H1 (cell line): ENCODE results near the gene GPC4. TPM values are rescaled to one million over a fixed set of nuclear protein-coding genes. Genes with fewer than 3 reads are reported as not detected.

Experiments used
- CTCF ChIA-PET: fragments of 300-600 bp; sonication (Branson Sonifier 250); formaldehyde crosslinking; loops from one replicate; lab custom pipeline; 2021; ENCODE audit not compliant: partially characterized antibody; lab: Charles Lee
- POLR2A ChIA-PET: fragments of 300-600 bp; sonication (Branson Sonifier 250); formaldehyde crosslinking; loops from one replicate; lab custom pipeline; 2021; ENCODE audit warnings: inconsistent platforms; ENCODE audit not compliant: partially characterized antibody; lab: Charles Lee
- DNase-seq, 2 experiments: peaks; one replicate each; pipeline versions ENCODE4 v3.0.0 to v3.0.0-alpha.2; 2010 to 2022; ENCODE audit warnings: low spot score in 2 of 2, low read depth in 1 of 2, mixed read lengths in 1 of 2
- FAIRE-seq: peaks from 2 replicates; lab custom pipeline; 2011; peaks lifted over from hg19 to GRCh38; lab: Jason Lieb, UNC
- H2AFZ ChIP-seq: 2 replicates; pipeline ENCODE4 v1.8.1; 2012; ENCODE audit warnings: low read length, inconsistent platforms
- H2AK5ac ChIP-seq: 2 replicates; pipeline ENCODE4 v1.6.1; 2013; ENCODE audit warnings: low read depth, low read length
- H2BK120ac ChIP-seq: replicated peaks from 2 replicates; pipeline ENCODE3; 2013; ENCODE audit warnings: low read depth, low read length, inconsistent platforms
- H2BK12ac ChIP-seq: 2 replicates; pipeline ENCODE4 v1.6.1; 2013; ENCODE audit warnings: low read depth, low read length
- H2BK15ac ChIP-seq: 2 replicates; pipeline ENCODE4 v1.6.1; 2013; ENCODE audit warnings: low read length
- H2BK20ac ChIP-seq: 2 replicates; pipeline ENCODE4 v1.6.1; 2013; ENCODE audit warnings: low read length
- H2BK5ac ChIP-seq: 2 replicates; pipeline ENCODE4 v1.6.1; 2013; ENCODE audit warnings: low read depth, low read length
- H3K14ac ChIP-seq: 2 replicates; pipeline ENCODE4 v1.6.1; 2013; ENCODE audit warnings: inconsistent platforms; ENCODE audit not compliant: insufficient read length
- H3K18ac ChIP-seq: 2 replicates; pipeline ENCODE4 v1.6.1; 2013; ENCODE audit warnings: low read length; ENCODE audit errors: extremely low read depth
- H3K23ac ChIP-seq: 2 replicates; pipeline ENCODE4 v1.6.1; 2013; ENCODE audit warnings: inconsistent platforms; ENCODE audit not compliant: insufficient read length
- H3K23me2 ChIP-seq: 2 replicates; pipeline ENCODE4 v1.6.1; 2013; ENCODE audit warnings: low read depth, low read length
- H3K27ac ChIP-seq: 2 replicates; pipeline ENCODE4 v1.6.1; 2011; ENCODE audit warnings: low read depth, low read length, inconsistent platforms
- H3K27me3 ChIP-seq, 4 experiments: replicated peaks in 1 of 4; 1 replicate in 1 of 4; 2 replicates in 3 of 4; pipeline versions ENCODE4 v1.6.1 to v1.8.1; 2011 to 2013; ENCODE audit warnings: low read length in 3 of 4, mild to moderate bottlenecking in 3 of 4, inconsistent platforms in 2 of 4, mixed read lengths in 2 of 4, moderate library complexity in 1 of 4; ENCODE audit not compliant: control insufficient read depth in 3 of 4, insufficient read depth in 3 of 4; ENCODE audit errors: extremely low read depth in 1 of 4
- H3K36me3 ChIP-seq, 4 experiments: 2 replicates each; pipeline versions ENCODE4 v1.6.1 to v1.8.1; 2011 to 2013; ENCODE audit warnings: mild to moderate bottlenecking in 4 of 4, low read length in 3 of 4, moderate library complexity in 2 of 4, control low read depth in 1 of 4, inconsistent platforms in 1 of 4; ENCODE audit not compliant: insufficient read depth in 4 of 4, control insufficient read depth in 2 of 4
- H3K4ac ChIP-seq: replicated peaks from 2 replicates; pipeline ENCODE3; 2013; ENCODE audit warnings: low read length, low read depth, mixed read lengths, inconsistent platforms; ENCODE audit not compliant: insufficient read length
- H3K4me1 ChIP-seq, 4 experiments: replicated peaks in 1 of 4; 1 replicate in 1 of 4; 2 replicates in 3 of 4; pipeline versions ENCODE4 v1.6.1 to v1.8.1; 2011 to 2013; ENCODE audit warnings: low read length in 3 of 4, inconsistent platforms in 2 of 4, mixed read lengths in 1 of 4; ENCODE audit not compliant: insufficient read depth in 4 of 4, control insufficient read depth in 3 of 4
- H3K4me2 ChIP-seq, 2 experiments: 2 replicates each; pipeline versions ENCODE4 v1.6.1 to v1.8.1; 2011 to 2013; ENCODE audit warnings: low read depth in 2 of 2, low read length in 2 of 2, control low read depth in 1 of 2, inconsistent platforms in 1 of 2, mild to moderate bottlenecking in 1 of 2; ENCODE audit not compliant: insufficient read depth in 1 of 2
- H3K4me3 ChIP-seq, 4 experiments: fragments of 200-600, 300-600 bp in 1 of 4; sonication (generic), shearing (Covaris generic), sonication (Bioruptor Twin) in 1 of 4; 2 replicates each; pipeline versions ENCODE4 v1.5.1 to v1.8.1; 2011 to 2016; ENCODE audit warnings: low read length in 4 of 4, low read depth in 3 of 4, control low read depth in 2 of 4, inconsistent platforms in 2 of 4, mild to moderate bottlenecking in 2 of 4, mixed read lengths in 1 of 4, moderate library complexity in 1 of 4; ENCODE audit not compliant: insufficient read depth in 2 of 4; ENCODE audit errors: extremely low read depth in 1 of 4
- H3K56ac ChIP-seq: replicated peaks from 2 replicates; pipeline ENCODE3; 2013; ENCODE audit warnings: low read depth, mild to moderate bottlenecking, mixed read lengths, low read length, inconsistent platforms; ENCODE audit not compliant: insufficient read length
- H3K79me1 ChIP-seq: 2 replicates; pipeline ENCODE4 v1.6.1; 2013; ENCODE audit warnings: low read depth, low read length, control low read depth
- H3K79me2 ChIP-seq, 2 experiments: 2 replicates each; pipeline versions ENCODE4 v1.6.1 to v1.8.1; 2012 to 2013; ENCODE audit warnings: low read length in 2 of 2, mild to moderate bottlenecking in 2 of 2, inconsistent platforms in 1 of 2; ENCODE audit not compliant: insufficient read depth in 2 of 2, control insufficient read depth in 1 of 2
- H3K9ac ChIP-seq, 4 experiments: replicated peaks in 1 of 4; 1 replicate in 1 of 4; 2 replicates in 3 of 4; pipeline versions ENCODE4 v1.6.1 to v1.8.1; 2011 to 2013; ENCODE audit warnings: low read depth in 3 of 4, low read length in 3 of 4, control low read depth in 2 of 4, mild to moderate bottlenecking in 2 of 4, moderate library complexity in 2 of 4, inconsistent platforms in 1 of 4; ENCODE audit errors: extremely low read depth in 1 of 4
- H3K9me3 ChIP-seq, 2 experiments: 2 replicates each; pipeline versions ENCODE4 v1.6.1 to v1.8.1; 2012 to 2013; ENCODE audit warnings: mild to moderate bottlenecking in 2 of 2, moderate library complexity in 2 of 2, control low read depth in 1 of 2, inconsistent platforms in 1 of 2, low read depth in 1 of 2, low read length in 1 of 2, mixed read lengths in 1 of 2; ENCODE audit not compliant: insufficient read depth in 2 of 2
- H4K20me1 ChIP-seq, 2 experiments: replicated peaks in 1 of 2; 2 replicates each; pipeline versions ENCODE3 to v1.8.1; 2011 to 2013; ENCODE audit warnings: inconsistent platforms in 2 of 2, low read length in 2 of 2, mild to moderate bottlenecking in 1 of 2; ENCODE audit not compliant: insufficient read depth in 2 of 2, control insufficient read depth in 1 of 2
- H4K5ac ChIP-seq: 2 replicates; pipeline ENCODE4 v1.6.1; 2013; ENCODE audit warnings: low read length, low read depth, mixed read lengths, inconsistent platforms; ENCODE audit not compliant: insufficient read length
- H4K8ac ChIP-seq: 2 replicates; pipeline ENCODE4 v1.8.0; 2013; ENCODE audit warnings: mild to moderate bottlenecking, moderate library complexity, low read length, inconsistent platforms; ENCODE audit not compliant: insufficient read depth; ENCODE audit errors: extremely low read depth
- H4K91ac ChIP-seq: replicated peaks from 2 replicates; pipeline ENCODE3; 2013; ENCODE audit warnings: low read length, mixed read lengths, inconsistent platforms; ENCODE audit not compliant: insufficient read length
- BACH1 ChIP-seq: IDR thresholded peaks from 2 replicates; pipeline ENCODE4 v1.6.1; 2012; ENCODE audit warnings: low read length, improper control_type of control experiment
- CBX8 ChIP-seq: fragments of 300-800, 300-1000 bp; sonication (generic); IDR thresholded peaks from 2 replicates; pipeline ENCODE4 v1.7.1; 2016; ENCODE audit warnings: low read depth, low read length, borderline replicate concordance
- CHD1 ChIP-seq: IDR thresholded peaks from 2 replicates; pipeline ENCODE4 v1.6.1; 2012; ENCODE audit warnings: low read depth, low read length, improper control_type of control experiment
- CTBP2 ChIP-seq: IDR thresholded peaks from 2 replicates; pipeline ENCODE4 v1.7.0; 2011; ENCODE audit warnings: borderline replicate concordance, mild to moderate bottlenecking, moderate library complexity, mixed read lengths, low read length; ENCODE audit not compliant: insufficient read depth, insufficient read length
- GABPA ChIP-seq: IDR thresholded peaks from 2 replicates; pipeline ENCODE4 v1.6.1; 2011; ENCODE audit warnings: mild to moderate bottlenecking, low read length, moderate library complexity, borderline replicate concordance; ENCODE audit not compliant: insufficient read depth
- JUND ChIP-seq: IDR thresholded peaks from 2 replicates; pipeline ENCODE4 v1.6.1; 2011; ENCODE audit warnings: mild to moderate bottlenecking, improper control_type of control experiment, low read length
- PHF8 ChIP-seq: fragments of 200-600 bp; sonication (generic); conservative IDR thresholded peaks from 2 replicates; pipeline ENCODE4 v1.7.1; 2012; ENCODE audit warnings: low read depth, mild to moderate bottlenecking, inconsistent platforms, low read length, moderate library complexity
- RFX5 ChIP-seq: IDR thresholded peaks from 2 replicates; pipeline ENCODE4 v1.6.1; 2011; ENCODE audit warnings: low read depth, low read length, improper control_type of control experiment, borderline replicate concordance
- SIX5 ChIP-seq: IDR thresholded peaks from 2 replicates; pipeline ENCODE4 v1.6.1; 2011; ENCODE audit warnings: mild to moderate bottlenecking, low read depth, low read length
- SP2 ChIP-seq: IDR thresholded peaks from 2 replicates; pipeline ENCODE4 v1.6.1; 2012; ENCODE audit warnings: mild to moderate bottlenecking, low read length, inconsistent platforms
- WGBS, 2 experiments: shearing (Covaris generic) in 1 of 2; methylation state at CpG; one replicate each; pipeline versions ENCODE4 v1.1.6 to v1.1.7; 2013 to 2015; ENCODE audit warnings: low lambda C conversion rate in 2 of 2, mixed read lengths in 2 of 2, inconsistent platforms in 1 of 2, low coverage in 1 of 2, missing lambda C conversion rate in 1 of 2; ENCODE audit not compliant: insufficient replicate concordance in 2 of 2, insufficient coverage in 1 of 2, insufficient read length in 1 of 2; ENCODE audit errors: extremely low coverage in 1 of 2, missing lambda C conversion rate in 1 of 2; 5-methylcytosine and 5-hydroxymethylcytosine counted together
- polyA plus RNA-seq, 7 experiments: library from polyadenylated mRNA; depleted of rRNA in 3 of 7; stranded (reverse) in 5 of 7; unstranded in 2 of 7; fragments of >200 nt in 5 of 7; fragments of 200-250 nt in 2 of 7; gene quantifications; 1 replicate in 5 of 7; 2 replicates in 1 of 7; 4 replicates in 1 of 7; pipeline versions ENCODE4 v1.2.1 to v1.2.3, GENCODE V29; 2011 to 2013; ENCODE audit warnings: missing spikeins in 2 of 7, mixed read lengths in 2 of 7
- total RNA-seq: library from RNA; stranded (reverse); fragmentation: NEBNext Ultra II Directional; extraction: Animal tissue kit (Norgen Biotek cat#: 25700); gene quantifications from 2 replicates; pipeline ENCODE4 v1.2.1, GENCODE V29; 2021

GPC4 gene
- total and polyA plus RNA-seq, 2 of the 8 experiments (the other 6 are each of a cell fraction or from before 2014, with no cell fraction given), result 46.8 to 230 TPM

DNA sequence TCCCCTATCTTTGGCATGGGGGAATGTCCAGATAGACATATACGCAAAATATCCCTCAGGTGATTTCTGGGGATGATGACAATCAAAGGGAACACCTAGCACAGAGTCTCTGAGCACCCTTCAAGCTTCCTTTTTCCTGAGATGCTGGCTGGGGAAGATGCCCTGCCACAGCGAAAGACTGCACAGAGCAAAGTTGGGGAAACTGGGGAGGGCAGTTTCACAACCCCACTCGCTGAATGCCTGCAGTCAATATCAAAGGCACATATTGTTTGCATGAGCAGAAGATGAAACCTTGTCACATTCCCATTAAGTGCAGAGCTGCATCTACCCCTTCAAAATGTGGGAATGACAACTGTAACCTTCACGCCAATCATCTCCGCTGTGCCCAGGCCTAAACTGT is 2.6 kb downstream of the GPC4 start:
- peaks cover 0 to 15% (median 5%) of the 10 kb centered on the region in 4 experiments; a peak in 4 of 7 replicates for H3K4me1 ChIP-seq
- POLR2A ChIA-PET, result interaction anchor here (0.8 to 1.4 kb wide), 8 partner anchors 14 to 256 kb away, joined by 3 to 4 read pairs (median 4); no protein-coding TSS in a partner anchor
- no peak overlapping the region for H2BK20ac ChIP-seq
- FAIRE-seq, result peak; percentile 55
- H3K36me3 ChIP-seq, result peaks cover 2 to 34% (median 11%) of the 10 kb centered on the region in 4 experiments; a peak in 7 of 8 replicates
- H4K8ac ChIP-seq, result no peak overlapping the region
- no peak overlapping the region for H2BK5ac ChIP-seq
- no peak overlapping the region for H2AK5ac ChIP-seq
- H2AFZ ChIP-seq, result no peak overlapping the region
- H3K79me2 ChIP-seq, result peaks cover 38 to 74% of the 10 kb centered on the region in 2 experiments
- peaks cover 17 to 27% of the 10 kb centered on the region in 2 experiments for H4K20me1 ChIP-seq
- no peak overlapping the region for H2BK120ac ChIP-seq
- H2BK15ac ChIP-seq, result no peak overlapping the region
- TF ChIP-seq CHD1 (no peak), PHF8 (no peak), CTBP2 (no peak), SP2 (no peak), SIX5 (no peak), JUND (no peak), BACH1 (no peak), RFX5 (no peak), GABPA (no peak), CBX8 (no peak)
- TF ChIP-seq, all 59 proteins: peak for 0
- no peak overlapping the region for H3K56ac ChIP-seq
- DNase-seq, result no peak
- no peak overlapping the region for H3K23ac ChIP-seq
- peaks cover 7% of the 10 kb centered on the region; the same call in 1 of the 2 replicates for H3K79me1 ChIP-seq
- no peak overlapping the region for H3K27ac ChIP-seq
- H4K91ac ChIP-seq, result no peak overlapping the region
- H3K14ac ChIP-seq, result peak overlapping the region; percentile 26
- 46% methylated on average over 5 of the region's 5 CpGs; no CpG with 5 or more reads in 1 of the 2 experiments for WGBS, 2 experiments
- no peaks in the 10 kb centered on the region for H3K27me3 ChIP-seq
- no peak overlapping the region for H3K18ac ChIP-seq
- peak overlapping the region; percentile 71 to 75 for H3K4me2 ChIP-seq
- no peak overlapping the region for H4K5ac ChIP-seq
- no peak overlapping the region for H2BK12ac ChIP-seq
- H3K9ac ChIP-seq, result no peak overlapping the region; a peak in 1 of 7 replicates
- no peak overlapping the region for H3K4ac ChIP-seq
- H3K4me3 ChIP-seq, result peak overlapping the region; percentile 72 to 97 (median 86); a peak in 7 of 8 replicates
- CTCF ChIA-PET, result interaction anchor here (1.3 to 1.6 kb wide), 3 partner anchors 15 to 257 kb away, joined by 3 to 5 read pairs (median 4); no protein-coding TSS in a partner anchor
- H3K23me2 ChIP-seq, result peaks cover 7% of the 10 kb centered on the region; the same call in 1 of the 2 replicates
- H3K9me3 ChIP-seq, result no peaks in the 10 kb centered on the region
